Hepatocyte (in vitro differentiated cells): ENCODE data around the gene TM7SF2. TPM values are rescaled to one million over a fixed set of nuclear protein-coding genes. Genes with fewer than 3 reads are reported as not detected.

Source experiments
- DNase-seq: peaks from one replicate; pipeline ENCODE4 v3.0.0-alpha.2; 2016; ENCODE audit warnings: low spot score
- H2AFZ ChIP-seq: fragments of 200-600 bp; sonication (generic); 2 replicates; pipeline ENCODE4 v1.6.0; 2016; ENCODE audit warnings: antibody characterized with exemption, mild to moderate bottlenecking
- H3K27ac ChIP-seq: fragments of 200-600 bp; sonication (generic); 2 replicates; pipeline ENCODE4 v1.5.1; 2016; ENCODE audit warnings: mild to moderate bottlenecking
- H3K27me3 ChIP-seq: fragments of 200-600 bp; sonication (generic); 2 replicates; pipeline ENCODE4 v1.6.1; 2016
- H3K36me3 ChIP-seq: fragments of 200-600 bp; sonication (generic); replicated peaks from 2 replicates; pipeline ENCODE4 v1.5.1; 2016; ENCODE audit warnings: low read depth; ENCODE audit not compliant: insufficient read depth
- H3K4me1 ChIP-seq: fragments of 200-600 bp; sonication (generic); 2 replicates; pipeline ENCODE4 v1.5.1; 2016; ENCODE audit warnings: mild to moderate bottlenecking, moderate library complexity; ENCODE audit not compliant: insufficient read depth
- H3K4me2 ChIP-seq: fragments of 200-600 bp; sonication (generic); 2 replicates; pipeline ENCODE4 v1.6.0; 2016
- H3K4me3 ChIP-seq: fragments of 200-600 bp; sonication (generic); 2 replicates; pipeline ENCODE4 v1.5.1; 2016; ENCODE audit warnings: mild to moderate bottlenecking
- H3K79me2 ChIP-seq: fragments of 200-600 bp; sonication (generic); 2 replicates; pipeline ENCODE4 v1.6.0; 2017; ENCODE audit warnings: mild to moderate bottlenecking
- H3K9me2 ChIP-seq: fragments of 200-600 bp; sonication (generic); replicated peaks from 2 replicates; pipeline ENCODE4 v1.6.0; 2017; ENCODE audit warnings: mild to moderate bottlenecking; ENCODE audit not compliant: insufficient read depth
- H3K9me3 ChIP-seq: fragments of 200-600 bp; sonication (generic); 2 replicates; pipeline ENCODE4 v1.5.1; 2016; ENCODE audit warnings: low read depth, mild to moderate bottlenecking
- H4K20me1 ChIP-seq: fragments of 200-600 bp; sonication (generic); 2 replicates; pipeline ENCODE4 v1.6.0; 2016; ENCODE audit warnings: mild to moderate bottlenecking; ENCODE audit not compliant: insufficient read depth, poor library complexity, severe bottlenecking
- CTCF ChIP-seq: fragments of 200-600 bp; sonication (generic); IDR thresholded peaks from 2 replicates; pipeline ENCODE4 v1.5.1; 2016; ENCODE audit warnings: antibody characterized with exemption, mild to moderate bottlenecking; ENCODE audit not compliant: poor library complexity
- EZH2 ChIP-seq: fragments of 200-600 bp; sonication (generic); IDR thresholded peaks from 2 replicates; pipeline ENCODE4 v1.6.1; 2016; ENCODE audit warnings: antibody characterized with exemption, mild to moderate bottlenecking, borderline replicate concordance
- EZH2phosphoT487 ChIP-seq: fragments of 200-600 bp; sonication (generic); IDR thresholded peaks from one replicate; pipeline ENCODE4 v1.6.1; 2018; ENCODE audit warnings: antibody characterized with exemption, mild to moderate bottlenecking, low read depth, moderate library complexity; ENCODE audit not compliant: unreplicated experiment, severe bottlenecking
- WGBS: methylation state at CpG from one replicate; pipeline ENCODE4 v1.1.6; 2016; ENCODE audit warnings: low lambda C conversion rate; ENCODE audit errors: missing lambda C conversion rate; 5-methylcytosine and 5-hydroxymethylcytosine counted together
- polyA plus RNA-seq: library from polyadenylated mRNA; unstranded; fragments of >200 nt; fragmentation: Nextera tagmentation; extraction: Ambion mirVana; gene quantifications from 2 replicates; pipeline ENCODE4 v1.2.1, GENCODE V29; 2016
- total RNA-seq: library from RNA; depleted of rRNA; stranded (reverse); fragments of >200 nt; gene quantifications from 2 replicates; pipeline ENCODE4 v1.2.3, GENCODE V29; 2014

TM7SF2 gene
- total and polyA plus RNA-seq, 2 experiments from 2014 or later: 133 to 209 TPM

GRCh38 chr11:65129649-65130441 lies 18.2 kb downstream of the TM7SF2 start:
- Histone ChIP-seq H2AFZ (no peak overlapping the region), H3K27ac (no peak overlapping the region), H3K4me3 (no peak overlapping the region), H3K4me2 (no peak overlapping the region), H3K36me3 (no peaks in the 10 kb centered on the region), H3K4me1 (peaks cover 8% of the 10 kb centered on the region), H4K20me1 (peaks cover 4% of the 10 kb centered on the region), H3K9me3 (no peaks in the 10 kb centered on the region), H3K9me2 (no peaks in the 10 kb centered on the region), H3K79me2 (peaks cover 34% of the 10 kb centered on the region), H3K27me3 (no peaks in the 10 kb centered on the region)
- TF ChIP-seq EZH2phosphoT487 (no peak), CTCF (no peak), EZH2 (no peak)
- DNase-seq: no peak
- 92% methylated on average over 12 of the region's 13 CpGs for WGBS

- H3K4me3 ChIP-seq: no peak overlapping the region
- no peak for DNase-seq
- H3K4me2 ChIP-seq: no peak overlapping the region
- no peaks in the 10 kb centered on the region for H3K36me3 ChIP-seq
- H4K20me1 ChIP-seq: peaks cover 4% of the 10 kb centered on the region
- no peak for TF ChIP-seq EZH2phosphoT487
- no peak for TF ChIP-seq EZH2
- TF ChIP-seq CTCF: no peak
- WGBS: 97% methylated on average over 13 of the region's 19 CpGs
- H3K27me3 ChIP-seq: no peaks in the 10 kb centered on the region
- no peaks in the 10 kb centered on the region for H3K9me3 ChIP-seq
- H3K4me1 ChIP-seq: peaks cover 13% of the 10 kb centered on the region
- H3K27ac ChIP-seq: no peak overlapping the region
- H3K79me2 ChIP-seq: peaks cover 30% of the 10 kb centered on the region
- H3K9me2 ChIP-seq: no peaks in the 10 kb centered on the region
- H2AFZ ChIP-seq: no peak overlapping the region
Observed at GRCh38 chr11:65130631-65131416, 19.2 kb downstream of the TM7SF2 start.

- peaks cover 30% of the 10 kb centered on the region for H3K79me2 ChIP-seq
- no peaks in the 10 kb centered on the region for H3K36me3 ChIP-seq
- no peak for DNase-seq
- no peak overlapping the region for H2AFZ ChIP-seq
- peaks cover 4% of the 10 kb centered on the region for H4K20me1 ChIP-seq
- TF ChIP-seq EZH2: no peak
- TF ChIP-seq CTCF: no peak
- no peak for TF ChIP-seq EZH2phosphoT487
- peaks cover 17% of the 10 kb centered on the region for H3K4me1 ChIP-seq
- no peaks in the 10 kb centered on the region for H3K9me2 ChIP-seq
- WGBS: 100% methylated on average over 3 of the region's 3 CpGs
- no peak overlapping the region for H3K4me3 ChIP-seq
- H3K27ac ChIP-seq: no peak overlapping the region
- no peaks in the 10 kb centered on the region for H3K9me3 ChIP-seq
- H3K4me2 ChIP-seq: no peak overlapping the region
- no peaks in the 10 kb centered on the region for H3K27me3 ChIP-seq
Observed at GRCh38 chr11:65131417-65131776, 19.7 kb downstream of the TM7SF2 start.
